Stimulated activated CD4-positive, alpha-beta T cell treated with anti-CD3 and anti-CD28 coated beads, Interleukin-12 subunit alpha, Interleukin-12 subunit beta, amount 100 ng/mL, for 24 hours (primary cell): ENCODE data around the gene PDE4D.
"Not testable (repeated sequence)": the region's sequence is repeated elsewhere in the genome, so short reads cannot be mapped to it uniquely, and the experiment has no call there.

Source experiments
- DNase-seq, 2 experiments: peaks; one replicate each; pipeline ENCODE4 v3.0.0-alpha.2; 2020; ENCODE audit warnings: low read depth in 2 of 2

PDE4D gene

DNA sequence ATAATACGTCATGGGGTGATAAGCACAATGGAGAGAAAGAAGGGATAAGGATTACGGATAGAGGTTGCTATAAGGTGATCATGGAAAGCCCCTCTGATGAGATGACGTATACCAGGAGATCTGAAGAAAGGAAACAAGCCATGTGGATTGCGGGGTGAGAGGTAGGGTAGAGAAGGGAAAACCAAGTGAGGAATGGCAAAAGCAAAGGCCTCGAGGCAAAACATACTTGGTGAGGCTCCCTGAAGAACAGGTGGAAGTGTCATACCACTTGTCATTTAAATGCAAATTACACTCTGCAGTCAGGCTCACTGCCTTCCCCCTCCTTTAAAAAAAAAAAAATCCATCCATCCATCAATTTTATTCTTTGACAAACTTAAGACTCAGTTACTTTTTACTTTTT, 889.9 kb downstream of the PDE4D start:
- no peak for DNase-seq

DNA sequence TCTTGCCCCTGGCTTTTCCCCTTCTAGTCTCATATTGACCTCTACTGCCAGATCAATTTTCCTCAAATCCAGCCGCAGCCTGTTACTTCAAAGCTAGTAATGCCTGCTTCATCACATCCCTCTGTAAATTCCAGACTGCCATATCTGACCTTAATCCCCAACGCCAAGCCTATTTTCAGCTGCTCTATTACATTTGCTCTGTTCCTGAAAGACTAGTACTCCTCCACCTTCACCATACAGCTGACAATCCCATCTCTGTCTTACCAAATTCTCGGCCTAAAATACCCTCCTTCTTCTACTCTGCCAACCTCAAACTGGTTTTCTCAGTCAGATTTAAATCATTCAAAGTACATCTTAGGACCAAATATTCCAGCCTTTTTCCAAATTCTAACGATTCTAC, 890.4 kb downstream of the PDE4D start:
- no peak for DNase-seq

DNA sequence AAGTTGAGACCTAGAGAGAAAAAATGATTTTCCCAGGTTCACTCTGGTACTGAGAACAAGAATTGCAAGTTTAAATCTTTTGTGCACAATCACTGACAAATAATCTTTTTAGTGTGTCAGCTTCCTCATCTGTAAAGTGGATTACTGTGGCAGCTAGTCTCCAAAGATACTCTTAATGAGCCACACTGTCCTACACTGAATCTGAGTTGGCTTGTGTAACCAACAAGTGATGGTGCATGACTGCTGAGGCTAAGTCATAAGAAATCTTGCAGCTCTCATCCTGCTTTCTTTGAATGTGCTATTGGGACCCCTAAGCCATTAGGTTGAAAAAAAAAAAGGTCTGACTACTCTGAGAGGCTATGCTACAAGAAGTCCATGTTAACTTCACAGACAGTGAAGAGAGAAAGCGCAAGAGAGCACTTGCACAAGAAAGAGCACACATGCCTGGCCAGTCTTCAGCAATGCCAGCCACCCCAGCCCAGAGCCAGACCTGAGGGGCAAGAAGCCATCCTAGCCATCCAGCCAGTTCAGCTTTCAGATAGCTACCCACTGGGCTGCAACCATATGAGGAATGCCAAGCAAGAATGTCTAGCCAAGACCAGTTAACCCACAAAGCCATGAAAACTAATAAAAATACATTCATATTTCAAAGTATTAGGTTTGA, 891.2 kb downstream of the PDE4D start:
- DNase-seq: no peak

DNA sequence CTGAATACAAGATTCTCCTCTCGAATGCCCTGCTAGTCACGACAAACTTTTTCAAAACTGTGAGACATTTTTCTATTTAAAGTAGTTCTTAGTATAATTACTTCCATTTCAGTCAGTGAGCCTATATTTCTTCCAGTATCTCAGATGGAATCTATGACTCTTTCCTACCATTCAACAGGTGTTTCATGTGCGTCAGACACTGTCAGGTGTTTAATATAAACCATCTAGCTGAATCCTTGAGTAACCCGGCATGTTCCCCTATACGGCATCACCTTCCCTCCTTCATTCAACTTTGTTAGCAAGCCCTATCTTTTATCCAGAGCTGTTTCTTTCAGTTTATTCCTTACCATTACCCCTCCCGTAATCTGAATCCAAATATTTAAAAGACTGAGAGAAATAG, 891.8 kb downstream of the PDE4D start:
- DNase-seq: no peak

DNA sequence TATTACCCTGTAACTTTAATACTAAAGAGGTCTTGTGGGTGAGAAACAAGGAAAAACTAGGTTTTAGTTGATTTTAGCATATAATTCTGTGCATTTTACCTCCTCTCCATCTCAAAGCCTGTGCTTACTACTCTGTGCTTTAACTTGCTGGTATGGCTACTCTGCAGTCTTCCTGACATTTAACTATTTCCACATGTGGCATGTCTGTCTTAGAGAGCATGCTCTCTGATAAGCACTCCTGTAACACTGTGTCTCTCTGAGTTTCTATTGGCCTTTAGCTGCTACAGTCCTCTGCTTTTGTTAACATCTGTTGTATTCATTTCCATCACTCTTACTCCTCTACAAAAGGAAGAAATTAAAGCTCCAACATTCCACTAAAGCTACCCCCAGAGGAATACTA, 892.4 kb downstream of the PDE4D start:
- no peak for DNase-seq

DNA sequence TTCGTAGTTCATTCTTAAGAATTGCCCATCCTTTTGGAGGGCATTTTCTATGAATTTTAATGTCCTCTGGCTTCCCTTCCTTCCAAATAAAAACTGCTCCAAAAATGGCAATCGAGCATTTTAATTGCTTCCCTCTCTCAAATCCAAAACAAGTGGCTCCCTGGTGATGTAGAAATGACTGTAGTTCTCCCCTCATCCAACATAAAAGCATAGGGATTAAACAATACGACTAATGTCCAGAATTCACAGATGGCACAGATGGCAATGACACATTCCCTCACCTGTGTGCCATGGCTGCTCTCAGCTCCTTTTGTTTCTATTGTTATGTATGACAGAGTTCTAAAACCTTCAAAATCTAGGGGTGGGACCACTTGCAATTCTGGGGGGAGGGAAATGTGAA, 893.3 kb downstream of the PDE4D start:
- DNase-seq: no peak

DNA sequence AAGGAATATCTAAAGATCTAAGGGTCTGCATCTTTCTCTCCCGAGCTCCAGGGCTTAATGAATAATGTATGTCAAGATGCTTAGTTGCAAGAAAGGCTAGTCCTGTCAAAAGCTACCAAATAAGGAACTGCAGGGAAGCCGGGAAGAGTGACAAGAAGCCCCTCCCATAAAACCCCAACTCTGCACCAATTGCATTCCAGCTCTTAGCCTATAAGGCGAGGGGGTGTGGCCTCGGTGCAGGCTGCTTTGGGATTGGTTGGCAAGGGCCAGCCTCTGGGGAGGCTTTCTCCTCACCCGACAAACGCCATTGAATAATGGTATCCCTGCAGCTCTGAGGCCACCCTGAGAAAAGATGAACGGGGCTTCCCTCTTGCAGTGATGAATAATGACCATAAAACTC, 893.7 kb downstream of the PDE4D start:
- no peak for DNase-seq

DNA sequence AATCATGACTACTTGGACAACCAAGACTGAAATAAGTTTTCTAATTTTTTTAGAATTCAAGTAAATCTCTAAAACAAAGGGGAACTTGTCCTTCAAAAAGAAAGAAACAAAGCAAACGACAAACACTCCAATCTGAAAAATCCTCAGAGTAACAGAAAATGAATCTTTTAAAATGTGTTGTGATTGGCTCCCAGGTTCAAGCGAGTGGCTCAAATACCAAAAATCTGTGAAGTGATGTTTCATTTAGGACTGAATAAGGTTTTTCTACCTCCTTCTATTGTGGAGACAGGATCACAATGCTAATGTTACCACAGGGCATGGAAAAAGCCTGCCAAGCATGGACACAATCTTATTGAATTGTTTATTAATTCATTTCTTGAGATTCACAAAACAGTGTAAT, 895.0 kb downstream of the PDE4D start:
- DNase-seq: no peak

DNA sequence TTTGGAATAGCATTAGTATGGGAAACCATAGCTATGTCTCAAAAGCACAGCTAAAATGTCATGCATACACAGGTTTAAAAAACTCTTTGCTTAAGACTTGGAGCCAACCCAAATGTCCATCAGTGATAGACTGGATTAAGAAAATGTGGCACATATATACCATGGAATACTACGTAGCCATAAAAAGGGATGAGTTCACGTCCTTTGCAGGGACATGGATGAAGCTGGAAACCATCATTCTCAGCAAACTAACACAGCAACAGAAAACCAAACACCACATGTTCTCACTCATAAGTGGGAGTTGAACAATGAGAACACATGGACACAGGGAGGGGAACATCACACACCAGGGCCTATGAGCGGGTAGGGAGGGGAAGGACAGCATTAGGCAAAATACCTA, 897.7 kb downstream of the PDE4D start:
- not testable (repeated sequence) for DNase-seq

DNA sequence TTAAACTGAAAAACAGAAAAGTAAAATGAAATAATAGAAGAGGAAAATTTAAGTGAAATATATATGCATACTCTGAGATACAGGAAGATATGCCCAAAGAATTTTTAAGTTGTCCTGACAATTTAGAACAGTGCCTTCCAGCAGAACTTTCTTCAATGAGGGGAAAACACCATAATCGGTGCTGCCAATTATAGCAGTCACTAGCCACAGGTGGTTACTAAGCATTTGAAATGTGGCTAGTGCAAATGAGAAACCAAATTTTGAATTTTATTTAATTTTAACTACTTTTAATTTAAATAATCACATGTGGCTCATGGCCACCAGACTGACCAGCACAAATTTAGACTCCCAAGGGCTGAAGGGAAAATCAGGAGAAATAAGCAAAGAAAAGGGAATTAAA, 900.1 kb downstream of the PDE4D start:
- no peak for DNase-seq

DNA sequence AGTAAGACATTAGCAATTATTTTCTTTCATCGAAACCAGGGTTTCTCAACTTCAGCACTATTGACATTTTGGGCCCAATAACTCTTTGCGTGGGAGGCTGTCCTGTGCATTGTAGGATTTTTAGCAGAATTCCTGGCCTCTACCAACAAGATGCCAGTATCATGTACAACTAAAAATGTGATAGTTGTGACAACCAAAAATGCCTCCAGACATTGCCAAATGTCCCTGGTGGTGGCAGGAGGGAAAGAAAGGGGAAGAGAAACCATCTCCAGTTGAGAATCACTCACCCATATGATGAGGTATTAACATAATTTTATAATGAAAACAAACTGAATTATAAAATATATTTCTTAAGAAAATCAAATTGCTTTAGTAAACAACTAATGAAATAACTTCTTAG, 904.6 kb downstream of the PDE4D start:
- DNase-seq: no peak

DNA sequence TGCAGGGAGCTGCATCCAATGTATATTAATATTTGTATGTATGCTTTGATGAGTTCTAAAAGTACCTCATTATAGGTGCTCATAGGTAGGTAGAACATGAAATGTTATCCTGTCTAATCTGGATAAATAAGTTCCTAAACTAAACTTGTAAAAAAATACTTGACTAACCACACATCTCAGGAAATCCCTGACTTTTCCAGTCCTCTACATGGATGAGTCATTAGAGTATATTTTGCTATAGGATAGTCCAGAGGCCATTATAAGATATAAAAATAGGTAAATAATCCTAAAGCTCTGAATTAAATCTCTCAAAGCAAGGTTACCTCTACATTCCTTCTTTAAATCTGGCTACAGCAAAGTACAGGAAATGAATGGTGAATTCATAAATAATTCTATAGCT, 906.3 kb downstream of the PDE4D start:
- no peak for DNase-seq

DNA sequence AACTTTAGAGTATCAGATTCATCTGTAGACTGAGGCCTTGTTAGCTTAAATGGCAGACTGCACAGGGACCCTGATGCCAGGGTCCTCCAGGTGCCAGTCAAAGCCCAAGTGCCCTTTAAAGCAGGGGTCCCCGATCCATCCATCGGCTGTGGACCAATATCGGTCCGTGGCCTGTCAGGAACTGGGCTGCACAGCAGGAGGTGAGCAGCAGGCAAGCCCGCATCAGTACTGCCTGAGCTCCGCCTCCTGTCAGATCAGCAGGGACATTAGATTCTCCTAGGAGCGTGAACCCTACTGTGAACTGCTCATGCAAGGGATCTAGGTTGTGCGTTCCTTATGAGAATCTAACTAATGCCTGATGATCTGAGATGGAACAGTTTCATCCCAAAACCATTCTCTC, 907.2 kb downstream of the PDE4D start:
- DNase-seq: no peak

DNA sequence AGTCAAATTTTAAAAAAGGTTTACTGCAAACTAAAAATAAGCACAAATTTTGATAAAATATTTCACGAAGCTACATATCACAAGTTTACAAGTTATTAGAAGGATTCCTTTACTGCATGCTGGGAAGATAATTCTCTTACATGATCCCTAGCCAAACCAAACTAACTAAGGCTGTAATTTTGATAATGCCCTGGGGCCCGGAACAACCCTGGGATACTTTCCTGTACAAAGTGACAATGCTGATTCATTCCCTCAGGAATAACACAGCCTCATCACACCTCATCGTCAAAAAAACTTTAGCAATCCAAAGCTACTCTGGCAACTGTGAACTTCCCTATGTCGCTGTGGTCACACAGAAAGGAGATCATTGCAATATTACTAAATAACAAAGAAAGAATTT, 907.8 kb downstream of the PDE4D start:
- no peak for DNase-seq

DNA sequence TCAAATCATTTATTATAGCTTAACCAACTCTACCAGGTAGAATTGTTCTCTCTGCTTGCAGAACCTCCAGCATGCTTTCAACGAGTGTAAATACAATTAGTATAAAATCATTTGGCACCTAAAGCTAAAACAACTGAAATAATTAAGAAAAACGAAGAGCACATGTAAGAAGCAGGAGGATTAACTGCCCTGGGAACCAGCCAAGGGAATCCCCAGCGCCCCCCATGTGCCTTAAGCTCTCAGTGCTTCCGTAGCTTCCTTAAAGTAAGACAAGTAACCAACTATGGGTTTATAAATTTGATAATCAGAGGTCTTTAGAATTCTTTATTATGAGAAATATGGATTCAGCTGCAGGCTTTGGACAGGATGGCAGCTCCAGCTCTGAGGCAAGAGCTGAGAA, 908.2 kb downstream of the PDE4D start:
- DNase-seq: no peak

DNA sequence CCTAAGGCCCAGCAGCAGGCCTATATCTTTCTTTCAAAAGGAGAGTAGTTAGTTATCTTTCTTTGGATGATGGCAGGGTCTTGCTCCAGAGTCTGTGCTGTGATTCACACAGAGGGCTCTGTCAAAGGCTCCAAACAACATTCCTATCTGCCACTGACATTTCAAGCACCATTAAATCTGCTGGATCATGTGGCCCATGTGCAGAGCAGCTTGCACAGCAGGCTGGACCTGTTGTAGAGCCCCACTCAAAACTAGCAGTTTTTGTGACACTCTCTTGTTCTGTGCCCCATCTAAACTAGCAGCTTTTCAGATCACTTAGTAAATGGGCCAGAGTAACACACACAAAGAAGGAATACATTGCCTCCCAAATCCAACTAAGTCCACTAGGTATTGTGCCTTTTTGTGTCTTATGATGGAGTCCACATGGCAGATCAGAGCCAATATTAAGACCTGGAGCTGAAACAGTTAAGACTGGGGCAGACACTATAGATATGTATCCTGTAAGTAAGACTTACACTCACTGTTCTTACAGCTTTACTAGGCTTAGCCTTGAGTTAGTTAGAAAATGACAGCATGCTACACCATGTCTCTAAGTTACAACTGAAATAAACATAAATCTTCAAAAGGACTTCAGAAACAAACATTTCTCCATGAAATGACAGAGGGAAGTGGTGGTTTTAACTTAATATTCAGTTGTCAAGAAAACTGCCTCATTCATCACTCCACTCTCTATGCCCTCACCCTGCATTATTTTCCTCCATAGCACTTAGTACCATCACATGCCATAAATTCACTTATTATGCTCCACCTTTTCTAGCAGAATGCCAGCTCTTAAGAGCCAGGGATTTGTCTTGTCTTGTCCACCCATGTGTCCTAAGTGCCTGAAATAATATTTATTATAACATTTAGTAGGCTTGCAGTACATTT, 909.7 kb downstream of the PDE4D start:
- no peak for DNase-seq

DNA sequence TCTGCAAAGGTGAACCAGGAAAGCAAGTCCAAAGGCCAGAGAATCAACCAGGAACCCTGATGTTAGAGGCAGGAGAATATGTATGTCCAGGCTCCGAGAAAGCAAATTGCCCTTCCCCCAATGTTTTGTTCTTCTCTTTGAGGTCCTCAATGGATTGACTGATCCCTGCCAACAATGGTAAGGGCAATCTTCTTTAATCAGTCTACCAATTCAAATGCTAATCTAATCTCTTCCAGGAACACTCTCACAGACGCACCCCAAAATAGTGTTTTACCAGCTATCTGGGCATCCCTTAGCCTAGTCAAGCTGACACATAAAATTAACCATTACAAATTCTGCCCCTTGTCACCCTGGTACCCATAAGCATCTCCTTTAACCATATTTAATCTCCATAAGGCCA, 912.6 kb downstream of the PDE4D start:
- no peak for DNase-seq

DNA sequence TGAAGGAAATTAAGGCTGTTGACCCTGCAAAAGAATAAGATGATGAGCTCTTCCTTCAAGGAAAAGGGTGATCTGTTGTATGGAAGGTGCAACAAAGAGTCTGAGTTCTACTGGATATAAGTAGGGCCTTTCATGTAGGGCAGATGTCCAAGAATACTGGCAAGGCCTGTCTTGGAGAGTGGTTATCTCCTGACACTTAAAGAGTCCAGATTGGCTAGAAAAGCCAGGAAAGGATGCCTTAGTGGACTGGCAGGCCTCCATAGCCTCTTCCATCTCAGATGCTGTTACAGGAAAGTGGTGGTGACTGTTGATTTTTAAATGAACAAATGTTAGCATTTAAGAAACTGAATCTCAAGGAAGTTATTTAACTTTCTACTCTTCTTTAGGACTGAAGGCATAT, 914.4 kb downstream of the PDE4D start:
- DNase-seq: no peak

DNA sequence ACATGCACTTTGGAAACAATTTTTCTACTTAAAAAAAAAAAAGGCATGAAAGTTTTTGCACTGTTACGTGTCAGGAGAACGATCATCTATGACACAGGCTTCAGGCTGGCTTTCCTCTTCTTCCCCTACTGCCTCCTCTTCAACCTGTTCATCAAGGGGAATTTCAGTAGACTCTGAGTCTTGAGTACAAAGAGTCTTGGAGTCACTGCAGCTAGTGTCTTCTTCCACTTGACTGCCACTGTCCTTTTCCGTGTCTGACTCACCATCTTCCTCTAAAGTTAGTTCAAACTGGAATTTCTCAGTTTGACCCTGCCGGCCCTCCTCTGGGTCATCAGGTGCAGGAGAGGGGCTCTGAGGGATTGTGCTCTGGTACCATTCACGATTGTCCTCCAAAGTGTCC, 918.9 kb downstream of the PDE4D start:
- DNase-seq: no peak

DNA sequence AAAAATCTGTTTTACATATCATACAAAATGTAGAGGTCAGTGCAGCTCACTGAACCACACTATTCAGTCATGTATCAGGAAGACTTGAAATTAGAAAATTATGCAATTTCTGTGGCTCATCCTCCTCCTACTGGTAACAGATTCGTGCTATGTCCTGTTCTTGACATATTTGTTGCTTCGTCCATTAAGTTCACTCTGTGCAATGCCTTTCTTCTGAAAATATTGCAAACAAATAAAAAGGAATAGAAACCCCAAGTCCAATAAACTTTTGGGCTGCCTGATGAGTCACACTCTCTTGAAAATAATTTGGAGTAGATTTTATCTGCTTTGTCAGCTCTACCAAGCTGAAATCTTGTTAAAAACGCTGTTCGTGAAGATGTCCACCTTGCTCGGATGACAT, 919.4 kb downstream of the PDE4D start:
- no peak for DNase-seq

DNA sequence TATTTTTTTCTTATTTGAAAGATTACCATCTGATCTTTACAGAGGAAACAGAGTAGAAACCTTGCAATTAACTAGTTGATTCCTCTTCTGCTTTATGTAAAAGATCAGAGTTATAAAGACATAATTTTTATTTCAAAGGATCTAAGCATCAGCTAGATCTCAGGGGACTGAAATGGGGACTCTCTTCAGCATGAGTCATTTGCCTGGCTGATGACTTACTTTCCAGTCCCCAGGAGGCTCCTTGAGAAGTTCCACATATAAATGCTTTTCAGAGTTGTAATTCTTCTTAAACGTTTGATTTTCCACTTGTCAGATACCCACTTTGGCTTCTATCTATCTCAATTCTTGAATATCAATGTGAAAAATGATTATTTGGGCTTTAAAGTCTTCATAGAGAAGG, 921.2 kb downstream of the PDE4D start:
- no peak for DNase-seq

DNA sequence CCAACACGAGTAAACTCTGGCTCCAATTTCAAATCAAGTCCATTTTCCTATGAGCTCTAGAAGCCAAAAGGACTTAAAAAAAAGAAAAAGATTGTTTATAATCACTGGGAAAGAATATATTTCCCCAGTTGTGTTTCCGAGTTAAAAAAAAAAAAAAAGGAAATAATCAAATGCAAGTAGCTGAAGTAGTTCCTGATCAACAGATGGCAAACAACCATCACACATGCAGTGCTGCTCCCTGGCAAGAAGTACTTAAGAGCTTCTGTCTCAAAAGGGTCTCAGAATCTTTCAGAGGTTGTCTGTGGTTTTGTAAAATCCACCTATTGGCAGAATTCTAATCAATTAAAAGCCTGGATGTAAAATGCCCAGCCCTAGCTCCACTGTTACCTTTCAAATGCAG, 922.8 kb downstream of the PDE4D start:
- no peak for DNase-seq

DNA sequence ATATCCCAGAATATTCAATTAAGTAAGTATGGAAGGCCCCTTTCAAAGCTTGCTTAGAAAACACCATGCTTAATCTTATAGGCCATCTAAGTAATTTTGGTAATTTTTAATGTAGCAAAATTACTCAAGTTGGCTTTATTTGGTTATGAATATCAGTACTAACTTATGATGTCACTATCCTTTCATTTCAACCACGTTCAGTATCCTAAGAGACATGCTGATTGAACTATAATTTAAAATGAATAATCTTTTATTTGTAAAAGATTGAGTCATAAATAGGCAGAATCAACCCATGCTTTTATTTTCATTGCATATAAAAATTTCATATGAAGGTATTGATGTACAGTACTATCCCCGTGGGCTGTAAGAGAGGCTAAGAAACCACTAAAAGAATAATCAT, 923.7 kb downstream of the PDE4D start:
- no peak for DNase-seq

DNA sequence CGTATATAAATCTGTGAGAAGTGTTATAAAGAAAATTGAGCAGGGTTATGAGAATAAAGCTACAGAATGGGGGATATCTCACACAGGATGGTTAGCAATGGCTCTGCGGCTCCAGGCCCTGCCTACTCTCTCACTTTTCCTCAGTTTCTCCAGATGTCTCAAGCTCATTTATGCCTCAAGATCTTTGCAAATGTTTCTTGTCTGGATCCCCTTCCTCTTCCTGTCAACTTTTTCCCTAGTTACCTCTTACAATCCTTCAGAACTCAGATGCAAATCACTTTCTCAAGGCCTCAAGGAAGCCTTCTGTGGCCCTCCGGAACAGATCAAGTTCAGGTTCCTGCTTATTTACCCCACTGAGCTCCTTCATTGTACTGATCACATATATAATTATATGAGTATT, 924.3 kb downstream of the PDE4D start:
- no peak for DNase-seq
